NOMO-1 treated with DMSO at 0.1 percent for 48 hours (cell line): ENCODE data around the gene SURF4.

Experiments used
- DNase-seq: peaks from one replicate; lab custom pipeline; 2025; ENCODE audit not compliant: unreplicated experiment; lab: John Stamatoyannopoulos, UW

Gene SURF4

GRCh38 chr9:133353548-133353947 lies 22.3 kb downstream of the SURF4 start:
- no peak for DNase-seq

- DNase-seq = no peak
These were observed 23.1 kb downstream of the SURF4 start for GRCh38 chr9:133352635-133353340.

GRCh38 chr9:133351908-133352634 lies 23.8 kb downstream of the SURF4 start:
- DNase-seq = peak; percentile 71

GRCh38 chr9:133351526-133351907 lies 24.3 kb downstream of the SURF4 start:
- DNase-seq = no peak

- DNase-seq = no peak
These were observed 25.8 kb downstream of the SURF4 start for GRCh38 chr9:133349965-133350616.

- DNase-seq = no peak
These were observed 26.9 kb downstream of the SURF4 start for GRCh38 chr9:133348718-133349573.

GRCh38 chr9:133347985-133348717 lies 27.7 kb downstream of the SURF4 start, which contains the start of the genes MED22 and RPL7A:
TSS of gene MED22 (minus strand) at chr9:133348131. CDS start at chr9:133346662, 1,469 bp downstream.
TSS of gene RPL7A (plus strand) at chr9:133348218. CDS start at chr9:133348244, 26 bp downstream.
- DNase-seq = peak; percentile 94

- peak; percentile 36 for DNase-seq
These were observed 28.3 kb downstream of the SURF4 start for GRCh38 chr9:133347515-133347984.

GRCh38 chr9:133346021-133346785 lies 29.7 kb downstream of the SURF4 start:
- DNase-seq = no peak

- no peak for DNase-seq
These were observed 30.3 kb downstream of the SURF4 start for GRCh38 chr9:133345596-133345995.

GRCh38 chr9:133344979-133345378 lies 30.9 kb downstream of the SURF4 start:
- no peak for DNase-seq

- no peak for DNase-seq
These were observed 31.8 kb downstream of the SURF4 start for GRCh38 chr9:133344071-133344470.

GRCh38 chr9:133342570-133342969 lies 33.3 kb downstream of the SURF4 start:
- no peak for DNase-seq

GRCh38 chr9:133342069-133342406 lies 33.8 kb downstream of the SURF4 start:
- no peak for DNase-seq

GRCh38 chr9:133341369-133342068 lies 34.3 kb downstream of the SURF4 start:
- no peak for DNase-seq

- no peak for DNase-seq
These were observed 34.9 kb downstream of the SURF4 start for GRCh38 chr9:133340916-133341315.

GRCh38 chr9:133340256-133340655 lies 35.6 kb downstream of the SURF4 start:
- DNase-seq = peak; percentile 54

GRCh38 chr9:133339641-133340040 lies 36.2 kb downstream of the SURF4 start:
- DNase-seq = no peak
